ENCODE data around the gene NECTIN2. TPM values are rescaled to one million over a fixed set of nuclear protein-coding genes. Genes with fewer than 3 reads are reported as not detected.

NECTIN2 gene
- total RNA-seq, 1 experiment from 2014 or later, result 176 TPM

DNA sequence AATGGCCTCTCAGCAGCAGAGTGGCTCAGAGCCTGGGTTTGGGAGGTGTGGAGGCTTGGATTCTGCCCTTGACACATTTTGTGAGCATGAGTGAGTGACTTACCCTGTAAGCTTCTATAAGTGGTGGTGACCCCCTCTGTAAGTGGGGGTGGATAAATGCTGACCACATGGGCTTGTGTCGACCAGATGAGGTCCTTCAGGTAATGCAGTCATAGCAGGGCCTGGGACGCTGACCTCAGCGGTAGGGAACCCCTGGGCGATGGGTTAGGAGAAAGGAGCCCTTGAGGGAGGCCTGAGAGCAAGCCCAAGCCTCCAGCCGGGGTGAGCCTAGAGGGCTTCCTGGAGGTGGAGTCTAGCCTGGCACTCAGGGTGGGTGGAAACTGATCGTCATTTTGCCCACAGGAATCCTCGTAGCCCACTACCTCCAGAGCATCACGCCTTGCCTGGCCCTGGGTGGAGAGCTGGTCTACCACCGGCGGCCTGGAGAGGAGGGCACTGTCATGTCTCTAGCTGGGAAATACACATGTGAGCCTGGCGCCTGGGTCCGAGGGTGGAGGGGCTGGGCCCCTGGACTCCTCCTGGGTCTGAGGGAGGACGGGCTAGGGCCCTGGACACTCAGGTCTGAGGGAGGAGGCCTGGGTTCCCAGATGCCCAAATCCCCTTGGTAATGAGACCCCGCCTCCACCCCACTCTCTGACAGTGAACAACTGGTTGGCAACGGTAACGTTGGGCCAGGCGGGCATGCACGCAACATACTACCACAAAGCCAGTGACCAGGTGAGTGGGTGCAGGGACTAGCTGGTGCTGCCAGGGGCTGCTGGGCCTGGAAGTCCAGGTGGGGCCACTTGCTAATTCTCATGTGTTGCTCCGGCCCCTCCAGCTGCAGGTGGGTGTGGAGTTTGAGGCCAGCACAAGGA is 54.5 kb downstream of the NECTIN2 start:
- Histone ChIP-seq H3K79me1 (ENCODE audit: insufficient read depth, low read depth, low read length, poor library complexity, severe bottlenecking) (no peaks in the 10 kb centered on the region), H3K56ac (ENCODE audit: insufficient read length, low read depth, low read length) (no peak overlapping the region), H3K18ac (ENCODE audit: insufficient read length, low read depth, low read length) (no peak overlapping the region), H3K9me3 (ENCODE audit: control insufficient read depth, low read depth, low read length) (no peaks in the 10 kb centered on the region), H2BK120ac (ENCODE audit: low read depth, low read length, poor library complexity, severe bottlenecking) (no peak overlapping the region), H3T11ph (ENCODE audit: low read length) (no peak overlapping the region), H3K14ac (ENCODE audit: insufficient read depth, low read length) (no peak overlapping the region), H3K9ac (ENCODE audit: extremely low read depth, insufficient read length, low read length) (no peak overlapping the region), H3K79me2 (ENCODE audit: insufficient read depth, low read length) (no peaks in the 10 kb centered on the region), H3K23me2 (ENCODE audit: insufficient read length, low read depth, low read length, poor library complexity, severe bottlenecking) (no peaks in the 10 kb centered on the region), H2BK5ac (ENCODE audit: insufficient read length, low read length) (no peak overlapping the region), H3K23ac (ENCODE audit: insufficient read length, low read depth, low read length) (no peak overlapping the region), H2BK20ac (ENCODE audit: low read depth, low read length, poor library complexity, severe bottlenecking) (no peak overlapping the region), H4K20me1 (ENCODE audit: control insufficient read depth, insufficient read depth, insufficient read length) (no peaks in the 10 kb centered on the region), H2AFZ (ENCODE audit: low read length) (no peak overlapping the region), H4K8ac (replicated peaks; ENCODE audit: insufficient read length, low read depth, low read length) (no peak overlapping the region), H2AK5ac (ENCODE audit: insufficient read length, low read length) (no peak overlapping the region), H3K27ac (ENCODE audit: insufficient read length, low read depth, low read length) (no peak overlapping the region), H4K91ac (ENCODE audit: insufficient read length, low read depth, low read length) (no peak overlapping the region), H3K4me1 (ENCODE audit: insufficient read depth, low read length) (no peaks in the 10 kb centered on the region), H3K4me2 (ENCODE audit: insufficient read depth, insufficient read length, low read length) (no peak overlapping the region), H3K27me3 (ENCODE audit: insufficient read depth, low read length) (no peaks in the 10 kb centered on the region), H2BK12ac (ENCODE audit: insufficient read length, low read depth, low read length) (no peak overlapping the region), H3K4ac (ENCODE audit: low read depth, low read length) (no peak overlapping the region), H2BK15ac (ENCODE audit: low read depth, low read length) (no peak overlapping the region), H4K5ac (ENCODE audit: insufficient read length, low read depth, low read length) (no peak overlapping the region)
- Mint-ChIP-seq H3K9me3 (no peaks in the 10 kb centered on the region), H3K4me1 (peaks cover 8 to 14% of the 10 kb centered on the region in 2 experiments), H3K27ac (peak overlapping the region in 1 of 3 experiments; percentile 61; a peak in 1 of 7 replicates), H3K27me3 (ENCODE audit: low read depth) (no peaks in the 10 kb centered on the region; the same call in 1 of the 2 replicates), H3K4me3 (no peak overlapping the region), H3K36me3 (ENCODE audit: insufficient read depth in 1 of 3, low read depth in 3 of 3) (peaks cover 40 to 76% (median 59%) of the 10 kb centered on the region in 3 experiments; a peak in 6 of 7 replicates)
- no CpG with 5 or more reads among the region's 19 CpGs for WGBS (ENCODE audit: extremely low coverage, insufficient read length, low lambda C conversion rate)
- DNase-seq, result no peak
- TF ChIP-seq, protein P1, sequence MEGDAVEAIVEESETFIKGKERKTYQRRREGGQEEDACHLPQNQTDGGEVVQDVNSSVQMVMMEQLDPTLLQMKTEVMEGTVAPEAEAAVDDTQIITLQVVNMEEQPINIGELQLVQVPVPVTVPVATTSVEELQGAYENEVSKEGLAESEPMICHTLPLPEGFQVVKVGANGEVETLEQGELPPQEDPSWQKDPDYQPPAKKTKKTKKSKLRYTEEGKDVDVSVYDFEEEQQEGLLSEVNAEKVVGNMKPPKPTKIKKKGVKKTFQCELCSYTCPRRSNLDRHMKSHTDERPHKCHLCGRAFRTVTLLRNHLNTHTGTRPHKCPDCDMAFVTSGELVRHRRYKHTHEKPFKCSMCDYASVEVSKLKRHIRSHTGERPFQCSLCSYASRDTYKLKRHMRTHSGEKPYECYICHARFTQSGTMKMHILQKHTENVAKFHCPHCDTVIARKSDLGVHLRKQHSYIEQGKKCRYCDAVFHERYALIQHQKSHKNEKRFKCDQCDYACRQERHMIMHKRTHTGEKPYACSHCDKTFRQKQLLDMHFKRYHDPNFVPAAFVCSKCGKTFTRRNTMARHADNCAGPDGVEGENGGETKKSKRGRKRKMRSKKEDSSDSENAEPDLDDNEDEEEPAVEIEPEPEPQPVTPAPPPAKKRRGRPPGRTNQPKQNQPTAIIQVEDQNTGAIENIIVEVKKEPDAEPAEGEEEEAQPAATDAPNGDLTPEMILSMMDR (conservative IDR thresholded peaks at IDR 0.05), result no peak

All from H9 (cell line).